ENCODE results near the gene LTBP1.

The LTBP1 gene

GRCh38 chr2:33312355-33312754 lies 365.6 kb downstream of the LTBP1 start:
- DNase-seq (ENCODE audit: low read depth in 2 of 2), result no peak

- DNase-seq (ENCODE audit: low read depth in 2 of 2), result no peak
Measured at GRCh38 chr2:33313039-33313438, 366.3 kb downstream of the LTBP1 start.

GRCh38 chr2:33314541-33314940 lies 367.8 kb downstream of the LTBP1 start:
- DNase-seq (ENCODE audit: low read depth in 2 of 2), result no peak

GRCh38 chr2:33316328-33316727 lies 369.6 kb downstream of the LTBP1 start:
- no peak for DNase-seq (ENCODE audit: low read depth in 2 of 2)

GRCh38 chr2:33317369-33318007 lies 370.7 kb downstream of the LTBP1 start:
- DNase-seq (ENCODE audit: low read depth in 2 of 2), result no peak

GRCh38 chr2:33318456-33318855 lies 371.7 kb downstream of the LTBP1 start:
- no peak for DNase-seq (ENCODE audit: low read depth in 2 of 2)

GRCh38 chr2:33320573-33320972 lies 373.8 kb downstream of the LTBP1 start:
- no peak for DNase-seq (ENCODE audit: low read depth in 2 of 2)

GRCh38 chr2:33321236-33321771 lies 374.6 kb downstream of the LTBP1 start:
- DNase-seq (ENCODE audit: low read depth in 2 of 2), result no peak

GRCh38 chr2:33321876-33322483 lies 375.2 kb downstream of the LTBP1 start:
- no peak for DNase-seq (ENCODE audit: low read depth in 2 of 2)

GRCh38 chr2:33322612-33323011 lies 375.9 kb downstream of the LTBP1 start:
- DNase-seq (ENCODE audit: low read depth in 2 of 2), result no peak

- DNase-seq (ENCODE audit: low read depth in 2 of 2), result no peak
Measured at GRCh38 chr2:33323957-33324356, 377.2 kb downstream of the LTBP1 start.

GRCh38 chr2:33326100-33326499 lies 379.3 kb downstream of the LTBP1 start:
- no peak for DNase-seq (ENCODE audit: low read depth in 2 of 2)

- no peak for DNase-seq (ENCODE audit: low read depth in 2 of 2)
Measured at GRCh38 chr2:33333433-33333832, 386.7 kb downstream of the LTBP1 start.

GRCh38 chr2:33334083-33334482 lies 387.3 kb downstream of the LTBP1 start:
- DNase-seq (ENCODE audit: low read depth in 2 of 2), result no peak

GRCh38 chr2:33335516-33335915 lies 388.8 kb downstream of the LTBP1 start:
- DNase-seq (ENCODE audit: low read depth in 2 of 2), result no peak

GRCh38 chr2:33336036-33336625 lies 389.4 kb downstream of the LTBP1 start:
- no peak for DNase-seq (ENCODE audit: low read depth in 2 of 2)

GRCh38 chr2:33337385-33337960 lies 390.7 kb downstream of the LTBP1 start:
- DNase-seq (ENCODE audit: low read depth in 2 of 2), result no peak

- no peak for DNase-seq (ENCODE audit: low read depth in 2 of 2)
Measured at GRCh38 chr2:33337981-33338380, 391.2 kb downstream of the LTBP1 start.

GRCh38 chr2:33339269-33339668 lies 392.5 kb downstream of the LTBP1 start:
- no peak for DNase-seq (ENCODE audit: low read depth in 2 of 2)

GRCh38 chr2:33340280-33340679 lies 393.5 kb downstream of the LTBP1 start:
- DNase-seq (ENCODE audit: low read depth in 2 of 2), result no peak

GRCh38 chr2:33342171-33342570 lies 395.4 kb downstream of the LTBP1 start:
- no peak for DNase-seq (ENCODE audit: low read depth in 2 of 2)

- no peak for DNase-seq (ENCODE audit: low read depth in 2 of 2)
Measured at GRCh38 chr2:33342705-33343104, 396.0 kb downstream of the LTBP1 start.

GRCh38 chr2:33343387-33343895 lies 396.7 kb downstream of the LTBP1 start:
- DNase-seq (ENCODE audit: low read depth in 2 of 2), result no peak
